Prostate gland (tissue), 2 donors: Measurements from ENCODE around the gene XNDC1N. TPM values are rescaled to one million over a fixed set of nuclear protein-coding genes. Genes with fewer than 3 reads are reported as not detected.

Source experiments
- DNase-seq: peaks from one replicate; pipeline ENCODE4 v3.0.0-alpha.2; 2019; ENCODE audit warnings: low spot score
- H3K27ac ChIP-seq, 2 donors: fragments of 200-600 bp; sonication (generic); 2 replicates each; pipeline ENCODE4 v1.5.1; 2017 to 2019
- H3K27me3 ChIP-seq: fragments of 200-600 bp; sonication (generic); replicated peaks from 2 replicates; pipeline ENCODE4 v1.5.1; 2019; ENCODE audit not compliant: insufficient read depth
- H3K36me3 ChIP-seq, 2 donors: fragments of 200-600 bp; sonication (generic); 1 replicate in 1 of 2; 2 replicates in 1 of 2; pipeline versions ENCODE4 v1.5.1 to v1.8.1; 2017 to 2019
- H3K4me1 ChIP-seq: fragments of 200-600 bp; sonication (generic); replicated peaks from 2 replicates; pipeline ENCODE4 v1.5.1; 2019
- H3K4me3 ChIP-seq, 2 donors: fragments of 200-600 bp; sonication (generic); 2 replicates each; pipeline ENCODE4 v1.5.1; 2017 to 2019
- H3K9me3 ChIP-seq: fragments of 200-600 bp; sonication (generic); 2 replicates; pipeline ENCODE4 v1.5.1; 2017
- CTCF ChIP-seq, 4 experiments: fragments of 200-600 bp in 2 of 4; fragments of 450-650 bp in 2 of 4; sonication (generic) in 2 of 4; IDR thresholded peaks; 1 replicate in 3 of 4; 2 replicates in 1 of 4; pipeline ENCODE4 v1.5.1; 2016 to 2019; ENCODE audit warnings: antibody characterized with exemption in 4 of 4, mild to moderate bottlenecking in 2 of 4, moderate library complexity in 2 of 4
- POLR2A ChIP-seq: fragments of 450-650 bp; IDR thresholded peaks from one replicate; pipeline ENCODE4 v1.6.1; 2016; ENCODE audit warnings: antibody characterized with exemption, mild to moderate bottlenecking
- POLR2AphosphoS5 ChIP-seq: sonication (generic); formaldehyde crosslinking; IDR thresholded peaks from one replicate; pipeline ENCODE4 v1.6.1; 2017; ENCODE audit warnings: antibody characterized with exemption
- WGBS: methylation state at CpG from one replicate; pipeline ENCODE4 v1.1.5; 2018; 5-methylcytosine and 5-hydroxymethylcytosine counted together
- intact Hi-C: fragments of 100-400 bp; cut with DNase I; formaldehyde crosslinking; loops from one replicate; pipeline ENCODE4 v1.14.2; 2022
- total RNA-seq, 2 donors: library from RNA; depleted of rRNA; stranded (reverse); fragments of >200 nt; gene quantifications; one replicate each; pipeline ENCODE4 v1.1.0, GENCODE V29; 2016

XNDC1N gene
- total RNA-seq, 2 donors from 2014 or later = 4.9 to 7.7 TPM

DNA sequence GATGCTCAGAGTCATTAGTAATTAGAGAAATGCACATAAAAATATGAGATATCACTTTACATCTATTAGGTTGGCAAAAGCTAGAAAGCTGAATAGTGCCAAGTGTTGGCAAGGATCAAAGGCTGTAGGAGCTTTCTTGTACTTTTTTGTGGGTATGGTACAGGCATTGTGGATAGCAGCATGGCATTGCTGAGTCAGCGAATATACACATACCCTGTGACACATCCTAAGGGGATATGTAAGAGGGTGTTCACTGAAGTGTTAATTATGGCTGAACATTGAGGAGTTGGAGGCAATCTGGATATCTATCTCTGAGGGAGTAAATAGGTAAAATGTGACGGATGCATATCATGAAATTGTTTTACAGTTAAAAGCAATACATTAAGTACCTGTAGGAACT, 43.3 kb upstream of the XNDC1N start:
- Histone ChIP-seq H3K4me3 (no peak overlapping the region), H3K27ac (no peak overlapping the region), H3K9me3 (no peaks in the 10 kb centered on the region), H3K27me3 (no peaks in the 10 kb centered on the region), H3K4me1 (no peaks in the 10 kb centered on the region), H3K36me3 (no peaks in the 10 kb centered on the region)
- intact Hi-C loops = no loop called here
- DNase-seq = no peak
- 95% methylated on average over 2 of the region's 2 CpGs for WGBS
- TF ChIP-seq CTCF (IDR thresholded peaks at IDR 0.05) (no peak), POLR2A (no peak), POLR2AphosphoS5 (no peak)

GRCh38 chr11:71964641-71965040, 36.2 kb upstream of the XNDC1N start:
- 91% methylated on average over 4 of the region's 4 CpGs for WGBS
- DNase-seq = no peak

GRCh38 chr11:71963468-71963867, 35.1 kb upstream of the XNDC1N start:
- H3K27me3 ChIP-seq = no peaks in the 10 kb centered on the region
- intact Hi-C loops = no loop called here
- 93% methylated on average over 8 of the region's 8 CpGs for WGBS
- H3K4me1 ChIP-seq = no peaks in the 10 kb centered on the region
- no peak overlapping the region for H3K4me3 ChIP-seq
- no peaks in the 10 kb centered on the region for H3K36me3 ChIP-seq
- no peak overlapping the region for H3K27ac ChIP-seq
- no peak for TF ChIP-seq POLR2A
- TF ChIP-seq POLR2AphosphoS5 = no peak
- no peaks in the 10 kb centered on the region for H3K9me3 ChIP-seq
- no peak for DNase-seq

More at GRCh38 chr11:71964641-71965040, 36.2 kb upstream of the XNDC1N start:
- H3K4me1 ChIP-seq = no peaks in the 10 kb centered on the region
- no peaks in the 10 kb centered on the region for H3K27me3 ChIP-seq
- no peaks in the 10 kb centered on the region for H3K9me3 ChIP-seq
- no peak for TF ChIP-seq POLR2AphosphoS5
- no peak overlapping the region for H3K27ac ChIP-seq
- intact Hi-C loops = no loop called here
- no peaks in the 10 kb centered on the region for H3K36me3 ChIP-seq
- no peak overlapping the region for H3K4me3 ChIP-seq

GRCh38 chr11:71962428-71963038, 34.1 kb upstream of the XNDC1N start:
- TF ChIP-seq POLR2A (no peak), CTCF (IDR thresholded peaks at IDR 0.05) (no peak), POLR2AphosphoS5 (no peak)
- no peaks in the 10 kb centered on the region for H3K9me3 ChIP-seq
- no peak overlapping the region for H3K4me3 ChIP-seq
- intact Hi-C loops = no loop called here
- H3K36me3 ChIP-seq = no peaks in the 10 kb centered on the region
- 49% methylated on average over 2 of the region's 2 CpGs for WGBS
- H3K4me1 ChIP-seq = no peaks in the 10 kb centered on the region
- no peak overlapping the region for H3K27ac ChIP-seq
- H3K27me3 ChIP-seq = no peaks in the 10 kb centered on the region
- DNase-seq = no peak

DNA sequence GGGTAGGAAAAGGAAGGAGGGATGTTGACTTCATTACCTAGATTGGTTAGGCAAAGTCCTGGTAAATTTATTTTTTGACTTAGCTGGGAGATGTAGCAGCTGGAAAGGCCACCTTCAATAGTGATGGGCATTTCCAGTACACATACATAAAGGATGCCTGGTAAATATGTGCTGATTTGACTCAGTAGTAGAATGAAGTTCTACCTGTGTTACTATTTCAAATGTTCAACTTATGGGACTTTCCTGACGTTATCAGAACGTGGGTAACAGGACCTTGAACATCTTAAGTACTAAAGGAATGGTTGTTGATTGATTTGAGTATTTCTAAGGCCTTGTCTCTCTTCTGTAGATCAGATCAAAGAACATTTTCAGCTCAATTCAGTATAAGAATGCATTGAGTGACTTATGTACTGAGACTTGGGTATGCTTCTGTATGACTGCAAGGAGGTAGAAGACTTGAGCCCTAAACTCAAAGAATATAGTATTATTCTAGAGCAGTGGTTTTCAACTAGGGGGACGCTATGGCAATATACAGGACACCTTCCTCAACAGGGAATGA, 27.6 kb upstream of the XNDC1N start:
- no peaks in the 10 kb centered on the region for H3K9me3 ChIP-seq
- H3K27me3 ChIP-seq = no peaks in the 10 kb centered on the region
- no peaks in the 10 kb centered on the region for H3K36me3 ChIP-seq
- WGBS = 64% methylated on average over 3 of the region's 3 CpGs
- H3K4me3 ChIP-seq = no peak overlapping the region
- intact Hi-C loops = no loop called here
- TF ChIP-seq CTCF (IDR thresholded peaks at IDR 0.05) = no peak
- no peak for TF ChIP-seq POLR2AphosphoS5
- no peak for TF ChIP-seq POLR2A
- H3K4me1 ChIP-seq = no peaks in the 10 kb centered on the region
- DNase-seq = no peak
- H3K27ac ChIP-seq = no peak overlapping the region

DNA sequence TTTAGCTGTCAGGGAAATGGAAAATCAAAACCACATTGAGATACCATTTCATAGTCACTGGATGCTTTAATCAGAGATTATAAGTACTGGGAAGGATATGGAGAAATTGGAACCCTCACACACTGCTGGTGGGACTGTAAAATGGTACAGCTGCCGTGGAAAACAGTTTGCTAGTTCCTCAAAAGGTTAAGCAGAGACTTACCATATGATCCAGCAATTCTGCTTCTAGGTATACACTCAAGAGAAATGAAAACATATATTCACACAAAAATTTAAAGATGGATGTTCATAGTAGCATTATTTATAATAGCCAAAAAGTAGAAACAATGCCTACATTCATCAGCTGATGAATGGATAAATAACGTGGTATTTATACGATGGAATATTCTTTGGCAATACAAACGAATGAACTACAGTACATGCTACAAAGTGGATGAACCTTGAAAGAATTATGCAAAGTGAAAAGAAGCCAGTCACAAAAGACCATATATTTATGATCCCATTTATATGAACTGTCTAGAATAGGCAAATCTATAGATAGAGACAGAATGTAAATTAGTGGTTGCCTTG, 23.4 kb upstream of the XNDC1N start:
- WGBS = 81% methylated on average over 4 of the region's 4 CpGs
- no peaks in the 10 kb centered on the region for H3K9me3 ChIP-seq
- no peaks in the 10 kb centered on the region for H3K4me1 ChIP-seq
- H3K4me3 ChIP-seq = no peak overlapping the region
- H3K27ac ChIP-seq = no peak overlapping the region
- no peak for DNase-seq
- H3K36me3 ChIP-seq = no peaks in the 10 kb centered on the region
- TF ChIP-seq POLR2A (no peak), CTCF (IDR thresholded peaks at IDR 0.05) (no peak), POLR2AphosphoS5 (no peak)
- intact Hi-C loops = no loop called here
- H3K27me3 ChIP-seq = no peaks in the 10 kb centered on the region
